Ascending aorta (tissue), 2 donors: ENCODE results near the gene FOXN3. TPM values are rescaled to one million over a fixed set of nuclear protein-coding genes. Genes with fewer than 3 reads are reported as not detected.

ENCODE experiments used
- DNase-seq, 2 donors: peaks; one replicate each; pipeline ENCODE4 v3.0.0-alpha.2; 2019; ENCODE audit warnings: low spot score in 2 of 2
- H3K27ac ChIP-seq, 2 donors: fragments of 200-600 bp; sonication (generic); one replicate each; pipeline ENCODE4 v1.5.1; 2016 to 2017; ENCODE audit warnings: mild to moderate bottlenecking in 1 of 2
- H3K27me3 ChIP-seq: fragments of 200-600 bp; sonication (generic); one replicate; pipeline ENCODE4 v1.5.1; 2017
- H3K36me3 ChIP-seq, 2 donors: fragments of 200-600 bp; sonication (generic); one replicate each; pipeline ENCODE4 v1.5.1; 2016
- H3K4me1 ChIP-seq, 2 donors: fragments of 200-600 bp; sonication (generic); one replicate each; pipeline ENCODE4 v1.5.1; 2016 to 2017; ENCODE audit warnings: mild to moderate bottlenecking in 1 of 2
- H3K4me3 ChIP-seq, 2 donors: fragments of 200-600 bp; sonication (generic); one replicate each; pipeline ENCODE4 v1.5.1; 2016 to 2017; ENCODE audit warnings: mild to moderate bottlenecking in 1 of 2
- H3K9me3 ChIP-seq, 2 donors: fragments of 200-600 bp; sonication (generic); one replicate each; pipeline ENCODE4 v1.5.1; 2016
- intact Hi-C: fragments of 100-400 bp; cut with DNase I; formaldehyde crosslinking; loops from one replicate; pipeline ENCODE4 v1.15.1; 2023
- total RNA-seq: library from RNA; depleted of rRNA; stranded (reverse); fragments of >200 nt; gene quantifications from one replicate; pipeline ENCODE4 v1.1.0, GENCODE V29; 2016
- TF ChIP-seq, protein P1 (sequence below), 3 experiments: fragments of 200-600 bp in 2 of 3; fragments of 450-650 bp in 1 of 3; sonication (generic) in 2 of 3; IDR thresholded peaks; one replicate each; pipeline ENCODE4 v1.5.1; 2016 to 2019; ENCODE audit warnings: antibody characterized with exemption in 3 of 3, mild to moderate bottlenecking in 1 of 3, moderate library complexity in 1 of 3

Gene FOXN3
- total RNA-seq, 1 donor from 2014 or later: 96.3 TPM

DNA sequence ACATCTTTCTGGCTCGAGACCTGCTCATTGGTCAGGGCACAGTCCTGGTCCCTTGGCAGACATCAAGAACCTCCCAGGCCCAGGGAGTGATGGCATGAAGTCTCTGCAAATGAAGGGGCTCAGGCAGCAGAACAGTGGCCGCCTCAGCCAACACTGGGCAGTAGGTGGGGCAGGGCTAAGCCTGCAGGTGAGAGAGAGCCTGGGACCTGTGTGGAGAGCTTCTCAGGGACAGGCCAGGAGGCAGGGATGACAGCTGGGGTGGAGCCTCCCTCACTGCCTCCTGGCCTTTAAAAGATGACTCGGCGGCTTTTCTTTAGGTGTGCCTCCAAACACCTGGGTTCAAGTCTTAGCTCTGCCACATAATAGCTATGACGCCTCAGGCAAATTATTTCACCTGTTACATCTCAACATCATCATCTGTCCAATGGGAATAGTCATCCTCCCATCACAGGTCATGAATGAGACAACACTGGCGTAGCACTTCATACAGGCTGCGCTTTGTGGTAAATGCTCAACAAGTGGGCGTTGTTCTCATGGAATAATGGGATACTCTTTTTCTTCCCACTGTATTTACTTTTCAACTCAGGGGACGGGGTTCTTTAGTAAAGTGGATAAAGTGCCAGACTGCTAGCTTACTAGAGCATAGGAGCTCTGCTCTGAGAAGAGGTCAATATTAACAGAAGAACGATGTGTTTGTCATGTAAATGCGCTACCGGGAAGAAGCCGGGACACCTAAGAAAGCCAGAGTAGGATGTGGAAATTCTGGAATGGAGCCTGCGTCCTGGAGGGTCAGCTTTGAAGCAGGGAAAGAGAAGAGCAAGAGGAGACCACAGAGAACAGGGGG is 277.4 kb downstream of the FOXN3 start:
- intact Hi-C loops: loop anchor here (10.0 kb wide), 1 partner anchor 95 kb away; no protein-coding TSS in a partner anchor
- Histone ChIP-seq H3K27me3 (no peaks in the 10 kb centered on the region), H3K27ac (no peak overlapping the region), H3K36me3 (no peaks in the 10 kb centered on the region), H3K9me3 (peaks cover 0 to 5% of the 10 kb centered on the region in 2 donors), H3K4me1 (peaks cover 3 to 11% of the 10 kb centered on the region in 2 donors), H3K4me3 (no peak overlapping the region)
- no peak for DNase-seq
- TF ChIP-seq, protein P1, sequence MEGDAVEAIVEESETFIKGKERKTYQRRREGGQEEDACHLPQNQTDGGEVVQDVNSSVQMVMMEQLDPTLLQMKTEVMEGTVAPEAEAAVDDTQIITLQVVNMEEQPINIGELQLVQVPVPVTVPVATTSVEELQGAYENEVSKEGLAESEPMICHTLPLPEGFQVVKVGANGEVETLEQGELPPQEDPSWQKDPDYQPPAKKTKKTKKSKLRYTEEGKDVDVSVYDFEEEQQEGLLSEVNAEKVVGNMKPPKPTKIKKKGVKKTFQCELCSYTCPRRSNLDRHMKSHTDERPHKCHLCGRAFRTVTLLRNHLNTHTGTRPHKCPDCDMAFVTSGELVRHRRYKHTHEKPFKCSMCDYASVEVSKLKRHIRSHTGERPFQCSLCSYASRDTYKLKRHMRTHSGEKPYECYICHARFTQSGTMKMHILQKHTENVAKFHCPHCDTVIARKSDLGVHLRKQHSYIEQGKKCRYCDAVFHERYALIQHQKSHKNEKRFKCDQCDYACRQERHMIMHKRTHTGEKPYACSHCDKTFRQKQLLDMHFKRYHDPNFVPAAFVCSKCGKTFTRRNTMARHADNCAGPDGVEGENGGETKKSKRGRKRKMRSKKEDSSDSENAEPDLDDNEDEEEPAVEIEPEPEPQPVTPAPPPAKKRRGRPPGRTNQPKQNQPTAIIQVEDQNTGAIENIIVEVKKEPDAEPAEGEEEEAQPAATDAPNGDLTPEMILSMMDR (IDR thresholded peaks at IDR 0.05): no peak

DNA sequence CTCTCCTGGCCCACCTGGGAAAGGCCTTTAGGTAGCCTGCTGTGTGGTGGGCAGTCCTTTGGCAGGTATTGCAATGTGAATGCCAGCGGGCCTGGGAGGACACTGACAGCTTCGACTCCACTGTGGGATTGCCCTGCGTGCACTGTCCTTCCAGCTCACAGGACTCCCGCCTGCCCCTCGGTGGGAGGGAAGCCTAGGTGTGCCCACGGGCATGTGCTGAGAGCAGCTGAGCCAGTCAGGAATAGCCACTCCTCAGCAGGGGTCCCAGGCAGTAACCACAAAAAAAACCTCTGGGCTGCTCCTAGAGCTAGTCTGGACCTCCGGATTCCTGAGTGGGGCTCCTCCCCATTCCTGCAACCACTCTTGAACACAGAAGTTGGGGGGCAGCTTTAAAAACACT is 278.2 kb downstream of the FOXN3 start:
- H3K9me3 ChIP-seq: peaks cover 0 to 5% of the 10 kb centered on the region in 2 donors
- H3K4me3 ChIP-seq: no peak overlapping the region
- no peak overlapping the region for H3K27ac ChIP-seq
- peaks cover 3 to 11% of the 10 kb centered on the region in 2 donors for H3K4me1 ChIP-seq
- TF ChIP-seq, protein P1 (IDR thresholded peaks at IDR 0.05): no peak
- H3K27me3 ChIP-seq: no peaks in the 10 kb centered on the region
- intact Hi-C loops: loop anchor here (10.0 kb wide), 1 partner anchor 94 kb away; no protein-coding TSS in a partner anchor
- no peaks in the 10 kb centered on the region for H3K36me3 ChIP-seq
- no peak for DNase-seq

DNA sequence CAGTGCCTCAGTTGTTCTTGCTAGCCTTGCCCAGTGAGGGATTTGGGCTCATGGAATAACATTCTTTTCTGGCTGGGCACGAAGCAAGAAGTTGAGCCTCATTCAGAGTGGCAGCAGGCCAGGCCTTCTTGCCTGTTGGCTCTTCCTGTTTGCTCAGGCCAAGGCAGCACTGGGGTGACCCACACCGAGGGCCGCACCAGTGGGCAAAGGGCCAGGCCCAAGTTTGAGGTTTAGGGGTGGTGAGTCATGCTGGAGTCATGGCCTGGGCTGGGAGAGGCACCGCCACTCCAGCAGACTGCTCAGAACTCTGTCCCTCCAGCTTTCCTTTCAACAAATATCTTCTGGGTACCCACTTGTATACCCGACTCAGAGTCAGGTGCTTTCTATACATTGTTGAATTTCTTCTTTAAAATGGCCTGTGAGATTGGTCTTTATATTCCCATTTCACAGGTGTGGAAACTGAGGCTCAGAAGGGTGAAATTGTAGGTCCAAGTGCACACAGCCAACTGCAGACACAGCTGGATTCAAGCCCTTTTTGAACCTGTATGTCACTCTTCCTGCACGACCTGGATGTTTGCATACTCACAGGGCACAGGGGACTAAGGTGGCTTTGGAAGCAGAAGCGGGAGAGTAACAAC is 279.4 kb downstream of the FOXN3 start:
- Histone ChIP-seq H3K4me3 (no peak overlapping the region), H3K4me1 (peaks cover 3 to 11% of the 10 kb centered on the region in 2 donors), H3K36me3 (no peaks in the 10 kb centered on the region), H3K27ac (peak overlapping the region; percentile 60 to 68), H3K9me3 (peaks cover 0 to 5% of the 10 kb centered on the region in 2 donors), H3K27me3 (no peaks in the 10 kb centered on the region)
- DNase-seq: peak; percentile 78 to 94
- TF ChIP-seq, protein P1 (IDR thresholded peaks at IDR 0.05): no peak
- intact Hi-C loops: loop anchor here (10.0 kb wide), 1 partner anchor 93 kb away; no protein-coding TSS in a partner anchor

DNA sequence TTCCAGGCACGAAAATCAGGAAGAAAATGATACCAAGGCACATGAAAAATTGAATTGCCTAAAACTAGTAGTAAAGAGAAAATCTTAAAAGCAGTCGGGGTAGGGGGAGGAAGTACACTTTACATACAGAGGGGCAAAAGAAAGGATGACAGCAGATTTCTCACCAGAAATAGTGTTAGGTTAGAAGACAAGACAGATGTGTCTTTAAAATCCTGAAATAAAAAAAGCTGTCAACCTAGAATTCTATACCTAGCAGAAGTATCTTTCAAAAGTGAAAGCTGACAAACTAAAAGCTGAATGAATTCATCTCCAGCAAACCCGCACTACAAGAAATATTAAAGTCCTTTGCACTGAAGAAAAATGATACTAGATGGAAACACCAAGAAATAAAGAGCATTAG is 280.4 kb downstream of the FOXN3 start:
- TF ChIP-seq, protein P1 (IDR thresholded peaks at IDR 0.05): no peak
- Histone ChIP-seq H3K27me3 (no peaks in the 10 kb centered on the region), H3K27ac (no peak overlapping the region), H3K36me3 (no peaks in the 10 kb centered on the region), H3K9me3 (peaks cover 0 to 5% of the 10 kb centered on the region in 2 donors), H3K4me3 (no peak overlapping the region), H3K4me1 (peaks cover 3 to 11% of the 10 kb centered on the region in 2 donors)
- intact Hi-C loops: loop anchor here (10.0 kb wide), 1 partner anchor 92 kb away; no protein-coding TSS in a partner anchor
- no peak for DNase-seq

DNA sequence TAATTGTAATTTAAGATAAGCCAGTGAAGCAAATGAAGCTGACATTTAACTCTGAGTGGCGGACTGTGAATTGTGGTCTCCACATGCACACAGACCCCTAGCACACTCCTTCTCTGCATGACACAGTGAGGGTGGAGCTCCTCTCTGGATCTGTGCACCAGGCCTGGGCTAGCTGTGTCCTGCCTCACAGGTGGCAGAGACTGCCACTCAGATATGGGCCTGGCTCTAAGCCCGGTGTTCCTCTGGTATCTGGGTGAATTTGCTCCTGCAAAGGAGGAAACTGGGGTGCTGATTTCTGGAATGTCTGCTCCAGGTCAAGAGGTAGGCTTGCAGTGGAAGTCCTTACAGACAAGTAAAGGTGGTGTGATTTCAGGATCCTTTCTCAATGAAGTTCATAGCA is 282.4 kb downstream of the FOXN3 start:
- Histone ChIP-seq H3K36me3 (no peaks in the 10 kb centered on the region), H3K9me3 (peaks cover 0 to 5% of the 10 kb centered on the region in 2 donors), H3K4me3 (no peak overlapping the region), H3K4me1 (peaks cover 3 to 11% of the 10 kb centered on the region in 2 donors), H3K27me3 (no peaks in the 10 kb centered on the region), H3K27ac (no peak overlapping the region)
- no peak for DNase-seq
- intact Hi-C loops: loop anchor here (10.0 kb wide), 1 partner anchor 90 kb away; no protein-coding TSS in a partner anchor
- TF ChIP-seq, protein P1 (IDR thresholded peaks at IDR 0.05): no peak
